Activated T-cell treated with anti-CD3 and anti-CD28 coated beads, Interleukin-2, amount 50 U/mL, for 24 hours (primary cell): ENCODE results near the gene APLP2.
"Not testable (repeated sequence)": the region's sequence is repeated elsewhere in the genome, so short reads cannot be mapped to it uniquely, and the experiment has no call there.

Source experiments
- DNase-seq: peaks from one replicate; pipeline ENCODE4 v3.0.0-alpha.2; 2020
- H3K27ac Mint-ChIP-seq: 2 replicates; pipeline ENCODE4 v1.8.0; 2020; ENCODE audit warnings: mild to moderate bottlenecking, mixed read lengths
- H3K27me3 Mint-ChIP-seq: 2 replicates; pipeline ENCODE4 v1.8.0; 2020; ENCODE audit warnings: mixed read lengths
- H3K36me3 Mint-ChIP-seq: 2 replicates; pipeline ENCODE4 v1.8.0; 2020; ENCODE audit warnings: low read depth, mixed read lengths
- H3K4me1 Mint-ChIP-seq: 2 replicates; pipeline ENCODE4 v1.8.0; 2020; ENCODE audit warnings: low read depth, mixed read lengths
- H3K4me3 Mint-ChIP-seq: 2 replicates; pipeline ENCODE4 v1.8.0; 2020; ENCODE audit warnings: mild to moderate bottlenecking, moderate library complexity, mixed read lengths
- H3K9me3 Mint-ChIP-seq: 2 replicates; pipeline ENCODE4 v1.8.0; 2020; ENCODE audit warnings: mixed read lengths

APLP2 gene

DNA sequence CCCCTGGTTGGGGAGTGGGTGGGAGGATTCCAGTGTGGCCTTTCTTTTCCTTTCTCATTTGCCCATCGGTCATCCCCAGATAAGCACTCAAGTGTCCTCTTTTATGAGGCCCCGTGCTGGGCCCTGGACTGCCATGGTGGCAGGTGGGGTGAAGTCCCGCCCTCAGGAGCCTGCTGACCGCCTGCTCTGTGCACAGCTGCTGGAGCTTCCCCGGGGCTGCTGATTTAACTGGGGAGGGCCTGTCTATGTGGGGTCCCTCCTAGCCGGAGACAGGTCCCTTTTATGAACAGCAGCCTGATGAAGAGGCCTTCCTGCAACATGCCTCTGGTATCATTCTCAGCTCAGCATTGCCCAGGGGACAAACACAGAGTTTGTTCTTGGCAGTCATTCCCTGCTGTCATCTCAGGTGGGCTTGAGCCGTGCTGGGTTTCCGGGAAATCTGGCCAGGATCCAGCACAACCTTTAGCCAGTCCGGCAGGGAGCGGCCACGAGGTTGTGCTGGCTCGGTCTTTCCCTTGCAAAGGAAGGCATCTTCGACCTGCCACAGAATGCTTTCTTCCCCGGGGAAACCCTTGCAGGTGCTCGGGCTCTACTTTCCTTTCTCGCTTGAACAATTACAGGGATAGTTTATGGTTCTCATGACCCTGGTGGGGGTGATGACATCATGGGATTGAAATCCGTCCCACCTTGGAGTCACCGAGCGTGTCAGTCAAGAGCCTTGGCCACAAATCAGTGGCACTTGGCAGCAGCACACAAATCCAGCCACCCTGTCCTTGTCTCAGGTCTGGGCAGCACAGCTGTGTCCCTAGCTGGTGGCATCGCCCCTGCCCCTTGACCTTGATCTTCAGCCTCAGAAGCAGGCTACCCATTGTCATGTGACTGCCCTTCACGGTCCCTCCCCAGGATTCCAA, 110.0 kb downstream of the APLP2 start:
- no peak for DNase-seq
- no peaks in the 10 kb centered on the region for H3K4me1 Mint-ChIP-seq
- no peaks in the 10 kb centered on the region for H3K36me3 Mint-ChIP-seq
- no peak overlapping the region for H3K4me3 Mint-ChIP-seq
- peaks cover 11% of the 10 kb centered on the region for H3K27me3 Mint-ChIP-seq
- H3K27ac Mint-ChIP-seq: no peak overlapping the region
- H3K9me3 Mint-ChIP-seq: peaks cover 9% of the 10 kb centered on the region

- Mint-ChIP-seq H3K4me3 (no peak overlapping the region), H3K9me3 (peaks cover 2% of the 10 kb centered on the region), H3K4me1 (no peaks in the 10 kb centered on the region), H3K36me3 (no peaks in the 10 kb centered on the region), H3K27me3 (peaks cover 8% of the 10 kb centered on the region), H3K27ac (no peak overlapping the region)
- DNase-seq: no peak
These were observed 110.8 kb downstream of the APLP2 start for GRCh38 chr11:130180491-130180890.

- no peak overlapping the region for H3K27ac Mint-ChIP-seq
- H3K36me3 Mint-ChIP-seq: no peaks in the 10 kb centered on the region
- H3K4me1 Mint-ChIP-seq: no peaks in the 10 kb centered on the region
- no peak for DNase-seq
- peaks cover 8% of the 10 kb centered on the region for H3K27me3 Mint-ChIP-seq
- peaks cover 1% of the 10 kb centered on the region for H3K9me3 Mint-ChIP-seq
- H3K4me3 Mint-ChIP-seq: no peak overlapping the region
These were observed 111.2 kb downstream of the APLP2 start for GRCh38 chr11:130180896-130181294.

- Mint-ChIP-seq H3K27me3 (peaks cover 8% of the 10 kb centered on the region), H3K36me3 (no peaks in the 10 kb centered on the region), H3K4me3 (no peak overlapping the region), H3K4me1 (no peaks in the 10 kb centered on the region), H3K27ac (no peak overlapping the region), H3K9me3 (no peaks in the 10 kb centered on the region)
- no peak for DNase-seq
These were observed 111.9 kb downstream of the APLP2 start for GRCh38 chr11:130181295-130182272.

GRCh38 chr11:130183878-130184610, 114.3 kb downstream of the APLP2 start:
- Mint-ChIP-seq H3K27ac (no peak overlapping the region), H3K4me3 (no peak overlapping the region), H3K27me3 (peaks cover 8% of the 10 kb centered on the region), H3K36me3 (no peaks in the 10 kb centered on the region), H3K4me1 (no peaks in the 10 kb centered on the region), H3K9me3 (no peaks in the 10 kb centered on the region)
- DNase-seq: no peak

DNA sequence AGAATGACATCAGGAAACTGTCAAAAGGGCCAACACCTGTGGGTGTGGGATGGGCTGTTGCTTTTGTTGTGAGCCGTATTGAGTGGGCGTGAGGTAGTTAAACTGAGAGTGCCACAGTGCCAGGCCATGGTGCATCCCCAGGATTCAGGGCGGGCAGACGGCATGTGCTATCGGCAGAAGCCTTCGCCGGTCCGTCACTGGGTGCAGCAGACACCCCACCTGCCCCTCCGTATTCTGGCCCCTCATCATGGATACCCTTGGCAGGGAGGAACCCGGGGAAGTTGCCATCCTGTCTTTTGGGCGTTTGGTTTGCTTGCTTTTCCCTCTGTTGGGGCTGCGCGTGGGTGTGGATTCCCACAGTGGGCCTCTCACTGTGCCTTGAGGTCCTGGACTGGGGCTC, 117.4 kb downstream of the APLP2 start:
- no peak overlapping the region for H3K4me3 Mint-ChIP-seq
- no peaks in the 10 kb centered on the region for H3K9me3 Mint-ChIP-seq
- H3K4me1 Mint-ChIP-seq: no peaks in the 10 kb centered on the region
- DNase-seq: no peak
- H3K27ac Mint-ChIP-seq: no peak overlapping the region
- H3K36me3 Mint-ChIP-seq: no peaks in the 10 kb centered on the region
- peaks cover 4% of the 10 kb centered on the region for H3K27me3 Mint-ChIP-seq

DNA sequence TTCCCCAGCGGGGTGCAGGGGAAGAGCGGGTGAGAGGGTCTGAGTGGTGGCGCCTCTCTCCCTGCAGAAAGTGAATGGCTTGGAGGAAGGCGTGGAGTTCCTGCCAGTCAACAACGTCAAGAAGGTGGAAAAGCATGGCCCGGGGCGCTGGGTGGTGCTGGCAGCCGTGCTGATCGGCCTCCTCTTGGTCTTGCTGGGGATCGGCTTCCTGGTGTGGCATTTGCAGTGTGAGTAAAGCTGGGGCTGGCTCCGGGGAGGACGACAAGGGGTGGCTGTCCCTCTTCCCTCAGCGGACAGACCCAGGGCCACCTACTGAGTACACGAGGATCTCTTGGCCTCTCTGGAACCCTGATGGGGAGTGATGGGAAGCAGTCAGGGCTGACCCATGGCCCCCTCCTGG, 118.4 kb downstream of the APLP2 start:
- Mint-ChIP-seq H3K36me3 (no peaks in the 10 kb centered on the region), H3K27me3 (no peaks in the 10 kb centered on the region), H3K27ac (no peak overlapping the region), H3K9me3 (no peaks in the 10 kb centered on the region), H3K4me3 (no peak overlapping the region), H3K4me1 (no peaks in the 10 kb centered on the region)
- no peak for DNase-seq

DNA sequence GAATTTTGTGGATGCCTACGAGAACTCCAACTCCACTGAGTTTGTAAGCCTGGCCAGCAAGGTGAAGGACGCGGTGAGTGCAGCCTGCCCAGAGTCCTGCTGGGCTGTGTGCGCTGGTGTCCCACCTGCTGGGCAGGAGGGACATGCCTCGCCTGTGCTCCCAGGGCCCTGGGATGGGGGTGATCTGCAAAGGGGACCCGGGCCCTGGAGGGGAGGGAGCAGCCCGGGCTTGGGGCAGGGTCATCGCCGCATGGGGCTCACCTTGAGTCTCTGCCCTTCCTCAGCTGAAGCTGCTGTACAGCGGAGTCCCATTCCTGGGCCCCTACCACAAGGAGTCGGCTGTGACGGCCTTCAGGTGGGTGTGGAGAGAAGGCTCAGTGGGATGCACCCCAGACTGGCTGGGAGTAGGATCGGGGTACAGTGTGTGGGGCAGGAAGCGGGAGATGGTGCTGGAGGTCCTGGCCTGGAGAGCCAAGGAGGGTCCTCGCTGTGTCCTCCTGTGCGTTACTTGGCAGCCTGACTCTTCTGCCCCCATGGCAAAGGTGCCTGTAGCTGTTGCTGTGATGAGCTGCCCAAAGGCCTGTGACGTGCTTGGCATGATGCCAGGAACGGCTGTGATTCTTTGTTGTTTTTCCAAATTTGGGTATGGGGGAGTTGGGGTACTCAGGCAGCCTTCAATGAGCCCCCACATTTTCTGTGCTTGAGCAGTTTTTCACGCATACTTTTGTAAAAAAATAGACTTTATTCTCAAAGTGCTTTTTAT, 119.1 kb downstream of the APLP2 start:
- no peaks in the 10 kb centered on the region for H3K9me3 Mint-ChIP-seq
- no peaks in the 10 kb centered on the region for H3K36me3 Mint-ChIP-seq
- no peak overlapping the region for H3K4me3 Mint-ChIP-seq
- H3K27ac Mint-ChIP-seq: no peak overlapping the region
- DNase-seq: no peak
- H3K27me3 Mint-ChIP-seq: no peaks in the 10 kb centered on the region
- no peaks in the 10 kb centered on the region for H3K4me1 Mint-ChIP-seq

GRCh38 chr11:130189492-130190210, 120.0 kb downstream of the APLP2 start:
- Mint-ChIP-seq H3K4me1 (no peaks in the 10 kb centered on the region), H3K36me3 (no peaks in the 10 kb centered on the region), H3K27me3 (no peaks in the 10 kb centered on the region), H3K9me3 (no peaks in the 10 kb centered on the region), H3K27ac (no peak overlapping the region), H3K4me3 (no peak overlapping the region)
- no peak for DNase-seq

GRCh38 chr11:130190371-130190881, 120.7 kb downstream of the APLP2 start:
- Mint-ChIP-seq H3K27me3 (no peaks in the 10 kb centered on the region), H3K4me1 (no peaks in the 10 kb centered on the region), H3K36me3 (no peaks in the 10 kb centered on the region), H3K27ac (no peak overlapping the region), H3K9me3 (no peaks in the 10 kb centered on the region), H3K4me3 (no peak overlapping the region)
- DNase-seq: no peak

- Mint-ChIP-seq H3K4me3 (no peak overlapping the region), H3K36me3 (no peaks in the 10 kb centered on the region), H3K9me3 (no peaks in the 10 kb centered on the region), H3K4me1 (no peaks in the 10 kb centered on the region), H3K27me3 (no peaks in the 10 kb centered on the region), H3K27ac (no peak overlapping the region)
- no peak for DNase-seq
These were observed 122.2 kb downstream of the APLP2 start for GRCh38 chr11:130191896-130192295.

DNA sequence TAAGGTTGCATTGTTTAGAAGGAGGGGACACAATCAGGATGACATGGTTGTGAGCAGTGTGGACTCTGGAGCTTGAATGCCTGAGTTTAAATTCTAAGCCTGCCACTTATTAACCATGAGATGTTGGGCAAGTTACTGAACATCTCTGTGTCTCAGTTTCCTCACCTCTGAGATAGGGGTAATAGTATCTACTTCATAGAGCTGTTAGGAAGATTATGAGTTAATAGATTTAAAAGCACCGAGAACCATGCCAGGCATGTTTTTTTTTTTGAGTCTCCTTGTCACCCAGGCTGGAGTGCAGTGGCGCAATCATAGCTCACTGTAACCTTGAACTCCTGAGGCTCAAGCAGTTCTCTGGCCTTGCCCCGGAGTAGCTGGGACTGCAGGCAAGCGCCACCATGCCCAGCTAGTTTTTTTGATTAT, 123.2 kb downstream of the APLP2 start:
- Mint-ChIP-seq H3K36me3 (no peaks in the 10 kb centered on the region), H3K4me1 (no peaks in the 10 kb centered on the region), H3K27ac (no peak overlapping the region)

GRCh38 chr11:130193551-130193950, 123.9 kb downstream of the APLP2 start:
- H3K4me3 Mint-ChIP-seq, DNase-seq, H3K9me3 Mint-ChIP-seq, H3K27me3 Mint-ChIP-seq, H3K36me3 Mint-ChIP-seq, H3K4me1 Mint-ChIP-seq, H3K27ac Mint-ChIP-seq: not testable (repeated sequence)

More for the DNA sequence above, 123.2 kb downstream of the APLP2 start:
- no peak overlapping the region for H3K4me3 Mint-ChIP-seq
- no peaks in the 10 kb centered on the region for H3K9me3 Mint-ChIP-seq
- H3K27me3 Mint-ChIP-seq: no peaks in the 10 kb centered on the region
- no peak for DNase-seq
